Tibial nerve (tissue), 4 donors: ENCODE results near the gene SPATS2L.

ENCODE experiments used
- CTCF ChIP-seq, 5 experiments: fragments of 200-600 bp in 3 of 5; fragments of 450-650 bp in 2 of 5; sonication (generic) in 3 of 5; IDR thresholded peaks; one replicate each; pipeline ENCODE4 v1.5.1; 2016 to 2019; ENCODE audit warnings: antibody characterized with exemption in 5 of 5, mild to moderate bottlenecking in 3 of 5, moderate library complexity in 2 of 5
- EP300 ChIP-seq, 2 donors: sonication (generic); formaldehyde crosslinking; IDR thresholded peaks; one replicate each; pipeline ENCODE4 v1.6.1; 2017; ENCODE audit warnings: antibody characterized with exemption in 2 of 2, mild to moderate bottlenecking in 1 of 2
- POLR2A ChIP-seq, 2 donors: fragments of 450-650 bp; IDR thresholded peaks; one replicate each; pipeline ENCODE4 v1.6.1; 2017; ENCODE audit warnings: antibody characterized with exemption in 2 of 2, mild to moderate bottlenecking in 2 of 2, moderate library complexity in 2 of 2

DNA sequence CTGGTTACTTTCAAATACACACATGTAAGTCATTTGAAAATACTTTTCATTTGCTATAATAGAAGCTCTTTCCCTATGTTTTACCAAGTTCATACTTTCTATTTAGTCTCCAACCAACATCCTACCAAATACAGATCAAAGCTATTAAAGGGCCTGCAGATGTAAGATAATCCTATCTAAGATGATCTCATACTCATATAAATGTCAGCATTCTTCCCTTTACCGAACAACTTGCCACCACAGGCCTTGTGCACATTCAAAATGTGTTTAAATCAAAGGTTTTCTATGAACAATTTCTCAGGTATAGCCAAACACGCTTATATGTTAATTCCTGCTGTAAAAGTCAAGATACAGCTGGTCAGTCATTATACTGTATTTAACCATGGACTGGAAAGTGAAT is 180.0 kb downstream of the SPATS2L start:
- no peak for TF ChIP-seq CTCF (IDR thresholded peaks at IDR 0.05)
- no peak for TF ChIP-seq EP300 (IDR thresholded peaks at IDR 0.05)
- no peak for TF ChIP-seq POLR2A (IDR thresholded peaks at IDR 0.05)
